ENCODE data around the gene PRELID1.
"Not testable (repeated sequence)": the region's sequence is repeated elsewhere in the genome, so short reads cannot be mapped to it uniquely, and the experiment has no call there.

The PRELID1 gene

GRCh38 chr5:177300236-177300880, 3.2 kb upstream of the PRELID1 start:
- DNase-seq, result no peak

DNA sequence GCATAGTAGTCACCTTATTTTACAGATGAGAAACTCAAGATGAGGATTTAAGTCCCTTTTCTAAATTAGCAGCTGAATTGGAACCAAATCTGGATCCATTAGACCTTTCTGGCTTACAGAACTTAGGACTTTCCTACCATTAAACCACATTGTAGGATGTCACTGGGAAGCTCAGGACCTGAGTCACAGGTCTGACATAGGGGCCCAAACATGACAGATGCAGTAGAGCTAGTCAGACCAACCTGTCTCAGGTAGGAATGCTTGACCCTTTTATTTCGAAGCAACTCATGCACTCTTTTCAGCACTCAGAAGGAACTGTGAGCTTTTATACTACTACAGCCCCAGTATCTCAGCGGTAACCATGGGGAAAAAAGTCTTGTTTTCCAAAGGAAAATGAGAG, 2.6 kb upstream of the PRELID1 start:
- DNase-seq, result no peak

- DNase-seq, result no peak
Measured at GRCh38 chr5:177301503-177302165, 2.0 kb upstream of the PRELID1 start.

GRCh38 chr5:177302354-177303110, 1.1 kb upstream of the PRELID1 start:
- DNase-seq, result no peak

GRCh38 chr5:177303925-177304391, 359 bp downstream of the PRELID1 start:
- no peak for DNase-seq

- no peak for DNase-seq
Measured at GRCh38 chr5:177304392-177305119, 957 bp downstream of the PRELID1 start.

- not testable (repeated sequence) for DNase-seq
Measured at GRCh38 chr5:177306103-177306640, 2.6 kb downstream of the PRELID1 start.

- DNase-seq, result no peak
Measured at GRCh38 chr5:177306674-177307543, 3.3 kb downstream of the PRELID1 start.

GRCh38 chr5:177307544-177308363, 4.2 kb downstream of the PRELID1 start:
- DNase-seq, result no peak

GRCh38 chr5:177308740-177309139, 5.1 kb downstream of the PRELID1 start:
- DNase-seq, result no peak

DNA sequence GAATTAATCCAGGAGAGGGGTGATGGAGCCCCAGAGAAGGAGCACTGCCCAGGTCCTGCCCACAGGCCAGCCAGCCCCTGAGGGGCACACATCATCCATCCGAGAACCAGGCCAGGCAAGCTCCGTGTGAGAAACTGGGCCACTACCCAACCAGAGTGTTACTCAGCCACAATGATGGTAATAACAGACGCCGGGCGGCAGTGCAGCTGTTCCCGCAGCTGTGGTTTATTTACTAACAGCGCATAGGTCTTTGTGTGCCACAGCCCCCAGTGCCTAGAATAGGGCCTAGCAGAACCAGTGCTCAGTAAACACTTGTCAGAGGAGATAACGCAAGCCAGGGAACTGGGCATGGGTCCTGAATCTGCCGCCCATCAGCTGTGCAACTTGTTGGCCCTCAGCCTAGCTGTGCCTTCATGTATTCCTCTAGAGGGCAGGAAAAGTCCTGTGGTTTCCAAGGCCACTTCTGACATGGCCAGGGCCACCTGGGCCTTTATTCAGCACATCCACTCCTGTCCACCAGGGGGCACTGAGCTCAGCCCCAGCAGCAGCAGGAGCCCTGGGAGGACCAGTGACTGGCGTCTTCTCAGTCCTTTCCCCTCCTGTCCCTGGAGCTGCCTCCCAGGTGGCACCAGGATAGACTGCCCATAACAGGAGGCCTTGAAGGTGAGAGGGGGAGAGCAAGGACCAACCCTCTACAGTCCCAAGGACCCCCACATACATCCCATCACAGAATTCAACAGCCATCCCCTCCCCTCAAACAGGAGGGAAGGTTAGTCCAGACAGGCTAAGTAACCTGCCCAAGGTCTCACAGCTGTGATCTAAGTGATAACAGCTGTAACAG, 6.0 kb downstream of the PRELID1 start:
- DNase-seq, result peak; percentile 49

GRCh38 chr5:177310332-177310731, 6.7 kb downstream of the PRELID1 start:
- no peak for DNase-seq

- no peak for DNase-seq
Measured at GRCh38 chr5:177310757-177311391, 7.3 kb downstream of the PRELID1 start.

DNA sequence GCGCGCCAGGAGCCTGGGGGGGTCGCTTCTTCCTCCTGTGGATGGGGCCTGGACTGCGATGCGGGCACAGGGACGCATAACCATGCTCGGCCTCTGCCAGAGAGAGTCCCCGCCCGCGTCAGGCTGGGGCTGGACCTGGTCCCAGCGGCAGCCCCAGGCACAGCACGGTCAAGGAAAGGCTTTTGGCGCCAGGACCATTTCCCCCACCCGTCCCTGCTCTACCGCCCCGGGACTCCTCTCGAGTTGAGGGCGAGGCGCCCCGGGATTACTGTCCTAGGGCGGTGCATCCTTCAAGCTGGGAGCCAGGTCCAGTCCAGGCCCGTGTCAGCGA, 7.8 kb downstream of the PRELID1 start:
- no peak for DNase-seq

DNA sequence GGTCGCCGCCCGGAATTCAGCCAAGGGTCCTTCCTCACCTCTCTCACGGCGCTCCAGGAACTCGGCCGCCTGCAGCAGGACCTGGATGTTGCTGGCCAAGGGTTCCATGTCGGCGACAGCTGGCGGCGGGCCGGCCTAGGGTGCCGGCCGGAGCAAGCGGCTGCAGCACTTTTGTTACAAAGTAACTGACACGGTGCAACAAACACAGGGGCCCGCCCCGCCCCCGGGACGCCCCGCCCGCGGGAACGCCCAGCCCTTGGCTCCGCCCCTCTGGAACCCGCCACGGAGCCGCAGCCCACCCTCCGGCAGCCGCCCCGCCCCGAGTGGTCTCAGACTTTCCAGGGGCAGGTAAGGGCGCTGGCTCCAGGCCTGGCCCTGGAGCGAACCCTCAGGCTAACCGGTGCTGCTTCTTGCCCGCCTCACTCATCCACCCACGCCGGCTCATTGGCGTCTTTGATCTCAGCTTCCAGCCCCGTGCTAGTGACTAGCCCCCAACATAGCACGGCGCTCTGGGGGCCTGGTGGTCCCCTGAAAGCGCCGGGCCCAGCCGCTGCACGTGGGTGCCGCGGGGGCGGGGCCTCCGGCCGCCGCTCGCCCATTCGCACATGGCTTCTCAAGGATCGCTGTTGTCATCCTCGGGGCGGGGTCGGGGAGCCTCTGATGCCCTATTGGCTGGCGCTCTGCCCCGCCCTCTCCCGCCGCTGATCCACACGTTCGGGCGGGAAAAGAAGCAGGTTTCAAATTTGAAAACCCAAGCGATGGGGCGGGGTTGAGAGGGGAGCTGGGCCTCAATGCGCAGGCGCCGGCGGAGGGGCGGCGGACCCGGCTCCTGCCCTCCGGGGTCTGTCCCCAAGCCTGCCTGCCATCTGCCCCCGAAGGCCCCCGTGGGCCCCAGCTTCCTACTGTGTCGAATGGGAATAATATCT, 8.4 kb downstream of the PRELID1 start, which contains the start of gene MXD3:
Gene MXD3 (minus strand): TSS at position 176 of the 926 bp plus-strand sequence. CDS start 68 bp downstream, at position 108.
- peak; percentile 88 for DNase-seq

GRCh38 chr5:177312649-177313181, 9.1 kb downstream of the PRELID1 start:
- DNase-seq, result no peak

DNA sequence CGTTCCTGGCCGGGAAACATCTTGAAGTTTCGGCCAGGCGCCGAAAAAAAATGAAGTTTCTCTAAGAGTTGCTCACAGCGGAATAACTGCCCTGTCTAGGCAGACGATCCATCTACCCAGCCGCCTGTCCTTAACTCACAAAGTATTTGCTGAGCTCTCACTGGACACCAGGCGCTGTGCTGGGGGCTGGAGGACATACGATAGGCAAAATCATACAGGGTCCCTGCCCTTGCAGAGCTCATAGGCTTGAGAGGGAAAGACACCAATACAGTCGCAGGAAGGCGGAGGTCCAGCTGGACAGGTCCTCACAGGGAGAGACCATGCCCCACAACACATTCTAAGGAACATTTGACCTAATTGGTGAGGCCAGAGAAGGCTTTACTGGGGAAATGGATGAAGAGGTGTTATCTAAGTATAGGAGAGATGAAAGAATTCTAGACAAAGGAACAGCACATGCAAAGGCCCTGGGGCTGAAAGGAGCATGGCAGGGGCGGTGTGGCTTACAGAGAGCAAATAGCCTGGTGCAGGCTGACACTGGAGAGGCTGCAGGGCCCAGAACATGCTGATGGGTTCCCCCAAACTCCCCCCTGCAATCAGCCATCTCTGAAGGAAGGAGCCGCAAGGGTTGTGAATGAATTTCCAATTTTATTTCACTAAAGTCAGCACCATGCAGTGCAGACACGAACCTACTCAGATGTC, 10.1 kb downstream of the PRELID1 start:
- no peak for DNase-seq

All from effector CD8-positive, alpha-beta T cell (primary cell).